GM18873 (cell line): Measurements from ENCODE around the gene CRTC2.
"Not testable (repeated sequence)": the region's sequence is repeated elsewhere in the genome, so short reads cannot be mapped to it uniquely, and the experiment has no call there.

Source experiments
- ATAC-seq: cut with Tn5 transposase; IDR thresholded peaks from one replicate; pipeline ENCODE4 v1.9.1; 2021; ENCODE audit warnings: mild to moderate bottlenecking, moderate library complexity, moderate number of reproducible peaks; ENCODE audit not compliant: unreplicated experiment, low FRiP score

Gene CRTC2

GRCh38 chr1:153906396-153906795 lies 52.0 kb downstream of the CRTC2 start:
- no peak for ATAC-seq

GRCh38 chr1:153905908-153906307 lies 52.5 kb downstream of the CRTC2 start:
- ATAC-seq, result not testable (repeated sequence)

DNA sequence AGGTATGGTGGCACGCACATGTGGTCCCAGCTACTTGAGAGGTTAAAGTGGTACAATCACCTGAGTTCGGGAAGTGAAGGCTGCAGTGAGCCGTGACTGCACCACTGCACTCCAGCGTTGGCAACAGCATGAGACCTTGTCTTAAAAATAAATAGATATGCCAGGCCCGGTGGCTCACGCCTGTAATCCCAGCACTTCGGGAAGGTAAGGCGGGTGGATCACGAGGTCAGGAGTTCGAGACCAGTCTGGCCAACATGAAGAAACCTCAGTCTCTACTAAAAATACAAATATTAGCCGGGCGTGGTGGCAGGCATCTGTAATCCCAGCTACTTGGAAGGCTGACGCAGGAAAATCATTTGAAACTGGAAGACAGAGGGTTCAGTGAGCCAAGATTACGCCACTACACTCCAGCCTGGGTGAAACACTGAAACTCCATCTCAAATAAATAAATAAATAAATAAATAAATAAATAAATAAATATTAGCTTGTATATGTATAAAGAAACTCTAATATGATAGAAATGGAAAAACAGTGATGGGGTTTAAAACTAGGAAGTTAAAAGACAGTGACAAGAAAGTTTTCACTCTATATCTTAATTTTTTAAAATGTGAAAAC lies 54.5 kb downstream of the CRTC2 start:
- ATAC-seq, result no peak

DNA sequence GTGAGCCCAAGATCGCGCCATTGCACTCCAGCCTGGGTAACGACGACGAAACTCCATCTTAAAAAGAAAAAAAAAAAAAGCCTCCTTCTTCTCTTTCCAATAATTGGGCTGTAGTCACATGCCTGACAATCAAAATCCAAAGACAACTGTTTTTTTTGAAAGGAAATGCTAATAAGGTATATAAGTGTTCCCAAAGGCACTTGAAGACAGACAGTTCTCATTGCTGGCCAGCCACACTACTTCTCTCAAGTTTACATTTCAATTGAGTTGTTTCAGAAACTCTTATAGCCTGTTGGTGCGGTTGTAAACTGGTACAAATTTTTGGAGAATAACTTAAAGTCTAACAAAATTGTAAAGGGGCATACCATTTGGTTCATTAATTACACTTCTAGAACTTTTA lies 58.9 kb downstream of the CRTC2 start:
- ATAC-seq, result no peak
